Fibroblast of mammary gland (primary cell): ENCODE results near the gene PPP2R2B.

Source experiments
- DNase-seq: peaks from one replicate; pipeline ENCODE4 v3.0.0-alpha.2; 2010; ENCODE audit warnings: low read depth
- H3K4me3 ChIP-seq: 2 replicates; pipeline ENCODE4 v1.5.1; 2011; ENCODE audit warnings: low read depth, mild to moderate bottlenecking, low read length, moderate library complexity; ENCODE audit not compliant: control insufficient read depth
- TF ChIP-seq, protein P1 (sequence below): conservative IDR thresholded peaks from 2 replicates; pipeline ENCODE4 v1.5.1; 2011; ENCODE audit warnings: low read depth, low read length, inconsistent platforms; ENCODE audit not compliant: control insufficient read depth, insufficient read depth

Gene PPP2R2B

DNA sequence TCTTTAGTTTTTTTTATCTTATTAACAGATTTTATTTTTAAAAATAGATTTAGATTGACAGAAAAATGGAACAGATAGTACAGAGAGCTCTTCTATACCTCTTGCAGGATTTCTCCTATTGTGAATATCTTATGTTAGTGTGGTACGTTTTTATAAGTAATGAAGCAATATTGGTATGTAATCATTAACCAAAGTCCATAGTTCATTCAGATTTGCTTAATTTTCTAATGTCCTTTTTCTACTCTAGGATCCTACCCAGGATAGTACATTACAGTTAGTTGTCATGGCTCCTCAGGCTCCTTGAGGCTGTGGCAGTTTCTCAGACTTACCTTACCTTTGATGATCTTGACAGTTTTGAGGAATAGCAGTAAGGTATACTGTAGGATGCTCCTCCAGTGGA, 30.4 kb downstream of the PPP2R2B start:
- H3K4me3 ChIP-seq = no peak overlapping the region
- TF ChIP-seq, protein P1, sequence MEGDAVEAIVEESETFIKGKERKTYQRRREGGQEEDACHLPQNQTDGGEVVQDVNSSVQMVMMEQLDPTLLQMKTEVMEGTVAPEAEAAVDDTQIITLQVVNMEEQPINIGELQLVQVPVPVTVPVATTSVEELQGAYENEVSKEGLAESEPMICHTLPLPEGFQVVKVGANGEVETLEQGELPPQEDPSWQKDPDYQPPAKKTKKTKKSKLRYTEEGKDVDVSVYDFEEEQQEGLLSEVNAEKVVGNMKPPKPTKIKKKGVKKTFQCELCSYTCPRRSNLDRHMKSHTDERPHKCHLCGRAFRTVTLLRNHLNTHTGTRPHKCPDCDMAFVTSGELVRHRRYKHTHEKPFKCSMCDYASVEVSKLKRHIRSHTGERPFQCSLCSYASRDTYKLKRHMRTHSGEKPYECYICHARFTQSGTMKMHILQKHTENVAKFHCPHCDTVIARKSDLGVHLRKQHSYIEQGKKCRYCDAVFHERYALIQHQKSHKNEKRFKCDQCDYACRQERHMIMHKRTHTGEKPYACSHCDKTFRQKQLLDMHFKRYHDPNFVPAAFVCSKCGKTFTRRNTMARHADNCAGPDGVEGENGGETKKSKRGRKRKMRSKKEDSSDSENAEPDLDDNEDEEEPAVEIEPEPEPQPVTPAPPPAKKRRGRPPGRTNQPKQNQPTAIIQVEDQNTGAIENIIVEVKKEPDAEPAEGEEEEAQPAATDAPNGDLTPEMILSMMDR = no peak
- DNase-seq = no peak

DNA sequence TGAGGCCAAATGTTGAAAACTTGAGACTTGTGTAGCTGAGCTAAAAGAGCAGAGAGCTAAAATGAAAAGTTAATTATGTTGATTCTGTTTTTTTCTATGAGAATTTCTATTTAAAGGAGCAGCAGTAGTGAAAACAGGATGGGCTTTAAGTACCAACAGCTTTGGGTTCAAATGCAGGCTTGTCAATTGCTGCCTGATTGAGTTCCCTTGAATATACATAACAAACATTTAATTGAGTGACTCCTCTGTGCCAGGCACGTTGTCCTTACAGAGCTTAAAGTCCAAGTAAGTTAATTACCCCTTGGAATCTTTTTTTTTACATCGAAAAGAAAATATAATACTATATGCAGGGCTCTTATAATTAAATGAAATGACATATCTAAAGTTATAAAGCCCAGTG, 38.5 kb downstream of the PPP2R2B start:
- DNase-seq = no peak
- TF ChIP-seq, protein P1 = no peak
- no peak overlapping the region for H3K4me3 ChIP-seq

DNA sequence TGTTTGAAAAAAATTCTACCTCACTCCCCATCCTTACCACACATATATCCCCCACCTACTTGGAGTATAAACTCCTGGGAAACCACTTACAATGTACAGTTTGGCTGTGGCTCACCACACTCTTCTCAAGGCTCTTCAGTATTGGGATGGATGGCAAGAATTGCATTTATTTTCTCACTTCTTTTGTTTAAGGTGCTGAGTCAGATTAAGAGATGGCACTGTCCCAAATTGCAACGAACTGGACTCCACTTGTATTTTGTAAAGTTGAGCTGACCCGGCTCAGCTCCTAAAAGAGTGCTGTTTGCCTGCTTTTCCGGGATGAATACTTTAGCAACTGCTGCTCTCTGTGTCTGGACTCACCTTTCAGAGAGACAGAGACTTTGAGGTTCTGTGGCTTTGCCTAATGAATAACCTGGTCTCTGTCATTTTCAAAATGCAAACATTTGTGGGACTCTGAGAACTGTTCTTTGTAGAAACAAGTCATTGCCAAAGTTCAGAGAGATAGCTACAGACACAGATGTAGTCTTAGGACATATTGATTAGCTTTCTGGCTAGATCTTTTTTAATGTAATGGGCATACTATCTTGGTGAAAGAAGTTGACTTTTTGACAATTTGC, 42.2 kb downstream of the PPP2R2B start:
- TF ChIP-seq, protein P1 = no peak
- no peak overlapping the region for H3K4me3 ChIP-seq
- DNase-seq = no peak

DNA sequence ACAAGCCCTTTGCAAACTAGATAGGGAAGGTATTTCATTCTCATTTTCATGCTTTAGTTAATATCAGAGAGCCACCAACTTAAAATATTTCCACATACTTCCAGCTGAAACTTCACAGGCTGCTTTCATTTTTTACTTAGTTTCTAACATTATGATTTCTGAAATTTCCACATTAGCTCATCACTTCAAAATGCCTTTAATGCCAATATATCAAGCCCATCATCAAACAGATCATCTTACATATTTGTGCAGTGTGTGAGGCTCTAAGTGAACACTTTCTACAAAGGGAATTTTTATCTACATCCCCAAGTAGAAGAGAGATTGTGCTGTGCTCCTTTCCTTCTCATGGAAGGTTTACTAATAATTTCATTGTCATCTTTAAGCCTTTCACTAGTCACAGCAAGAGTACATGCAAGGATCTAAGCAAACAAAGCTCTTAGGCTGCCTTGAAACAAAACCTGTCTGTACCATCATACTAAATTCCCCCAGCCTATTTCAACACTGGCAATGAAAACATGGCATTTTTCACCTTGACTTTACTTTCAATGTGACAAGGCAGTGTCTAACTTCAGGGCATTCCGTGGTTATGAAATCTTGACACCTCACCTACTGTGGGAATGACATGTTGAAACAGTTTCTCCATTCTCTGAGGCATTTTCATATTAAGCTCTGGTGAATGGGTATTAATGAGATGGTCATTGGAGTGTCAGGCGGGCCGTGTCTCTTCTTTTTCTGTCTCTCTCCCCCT, 45.4 kb downstream of the PPP2R2B start:
- DNase-seq = no peak

DNA sequence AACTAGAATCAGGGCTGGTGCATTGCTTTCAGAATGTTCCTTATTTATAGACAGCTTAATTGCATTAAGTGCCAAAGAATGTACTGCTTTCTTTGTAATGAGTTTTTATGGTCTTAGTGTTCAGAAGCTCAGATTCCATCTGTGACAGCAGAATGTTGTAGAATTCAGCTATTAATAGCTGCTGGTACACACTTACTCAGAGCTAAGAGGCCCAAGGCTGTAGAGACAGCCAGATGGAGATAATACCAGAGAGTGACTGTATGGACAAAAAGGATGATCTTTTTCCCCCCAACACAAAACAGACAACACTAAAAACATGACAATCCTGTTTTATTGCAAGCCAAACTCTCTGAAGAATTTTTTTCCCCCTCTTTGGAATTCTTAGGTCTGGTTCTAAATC, 50.2 kb downstream of the PPP2R2B start:
- TF ChIP-seq, protein P1 = no peak
- no peak overlapping the region for H3K4me3 ChIP-seq
- DNase-seq = no peak

More for the DNA sequence above, 45.4 kb downstream of the PPP2R2B start:
- H3K4me3 ChIP-seq = no peak overlapping the region
- TF ChIP-seq, protein P1 = no peak

DNA sequence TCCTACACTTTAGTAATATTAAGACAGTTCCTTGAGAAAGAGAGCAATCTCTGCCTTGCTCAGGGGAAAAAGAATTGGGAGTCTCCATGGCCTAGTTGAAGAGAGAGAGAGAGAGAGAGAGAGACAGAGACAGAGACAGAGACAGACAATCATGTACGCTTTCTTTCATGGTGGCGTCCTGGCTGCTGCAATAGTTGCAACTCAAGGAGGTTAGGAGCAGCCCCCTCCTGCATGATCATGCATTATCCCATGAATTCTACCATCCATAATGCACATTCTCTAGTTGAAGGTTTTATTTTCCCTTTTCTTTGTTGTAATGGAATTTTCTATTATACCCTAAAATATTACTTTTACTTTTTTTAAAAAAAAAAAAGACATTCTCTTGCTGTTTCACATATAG, 50.7 kb downstream of the PPP2R2B start:
- H3K4me3 ChIP-seq = no peak overlapping the region
- DNase-seq = no peak
- TF ChIP-seq, protein P1 = no peak
